ENCODE results near the gene DNMBP. TPM values are rescaled to one million over a fixed set of nuclear protein-coding genes. Genes with fewer than 3 reads are reported as not detected.
"Not testable (repeated sequence)": the region's sequence is repeated elsewhere in the genome, so short reads cannot be mapped to it uniquely, and the experiment has no call there.

Gene DNMBP
- total RNA-seq, 2 experiments from 2014 or later: 2.2 to 2.3 TPM

- Mint-ChIP-seq H3K4me3 (no peak overlapping the region), H3K4me1 (no peaks in the 10 kb centered on the region), H3K9me3 (peaks cover 5% of the 10 kb centered on the region), H3K27ac (no peak overlapping the region), H3K36me3 (no peaks in the 10 kb centered on the region), H3K27me3 (no peaks in the 10 kb centered on the region)
- no peak for DNase-seq
Measured at GRCh38 chr10:100027416-100027815, 17.7 kb upstream of the DNMBP start.

GRCh38 chr10:100025576-100025975 lies 15.8 kb upstream of the DNMBP start:
- H3K9me3 Mint-ChIP-seq: peaks cover 5% of the 10 kb centered on the region
- H3K4me1 Mint-ChIP-seq: peaks cover under 1% of the 10 kb centered on the region
- no peaks in the 10 kb centered on the region for H3K27me3 Mint-ChIP-seq
- no peak for DNase-seq
- H3K4me3 Mint-ChIP-seq: no peak overlapping the region
- no peaks in the 10 kb centered on the region for H3K36me3 Mint-ChIP-seq
- no peak overlapping the region for H3K27ac Mint-ChIP-seq

GRCh38 chr10:100024748-100025147 lies 15.0 kb upstream of the DNMBP start:
- DNase-seq: no peak
- H3K36me3 Mint-ChIP-seq: no peaks in the 10 kb centered on the region
- peaks cover 5% of the 10 kb centered on the region for H3K9me3 Mint-ChIP-seq
- peaks cover 8% of the 10 kb centered on the region for H3K4me1 Mint-ChIP-seq
- no peaks in the 10 kb centered on the region for H3K27me3 Mint-ChIP-seq
- no peak overlapping the region for H3K27ac Mint-ChIP-seq
- no peak overlapping the region for H3K4me3 Mint-ChIP-seq

GRCh38 chr10:100022403-100022802 lies 12.7 kb upstream of the DNMBP start:
- Mint-ChIP-seq H3K4me3 (no peak overlapping the region), H3K4me1 (peaks cover 8% of the 10 kb centered on the region), H3K36me3 (no peaks in the 10 kb centered on the region), H3K27me3 (no peaks in the 10 kb centered on the region), H3K27ac (no peak overlapping the region), H3K9me3 (peaks cover 2% of the 10 kb centered on the region)
- DNase-seq: no peak

- H3K27ac Mint-ChIP-seq: no peak overlapping the region
- no peak for DNase-seq
- H3K36me3 Mint-ChIP-seq: no peaks in the 10 kb centered on the region
- no peak overlapping the region for H3K4me3 Mint-ChIP-seq
- H3K27me3 Mint-ChIP-seq: no peaks in the 10 kb centered on the region
- H3K4me1 Mint-ChIP-seq: peaks cover 8% of the 10 kb centered on the region
- peaks cover under 1% of the 10 kb centered on the region for H3K9me3 Mint-ChIP-seq
Measured at GRCh38 chr10:100021322-100021721, 11.6 kb upstream of the DNMBP start.

- no peak for DNase-seq
- Mint-ChIP-seq H3K9me3 (no peaks in the 10 kb centered on the region), H3K4me3 (no peak overlapping the region), H3K27me3 (no peaks in the 10 kb centered on the region), H3K4me1 (peaks cover 8% of the 10 kb centered on the region), H3K36me3 (no peaks in the 10 kb centered on the region), H3K27ac (no peak overlapping the region)
Measured at GRCh38 chr10:100020886-100021253, 11.1 kb upstream of the DNMBP start.

GRCh38 chr10:100020142-100020885 lies 10.6 kb upstream of the DNMBP start:
- Mint-ChIP-seq H3K4me1 (peaks cover 8% of the 10 kb centered on the region), H3K4me3 (no peak overlapping the region), H3K27me3 (no peaks in the 10 kb centered on the region), H3K9me3 (no peaks in the 10 kb centered on the region), H3K36me3 (no peaks in the 10 kb centered on the region), H3K27ac (no peak overlapping the region)
- DNase-seq: peak; percentile 18

GRCh38 chr10:100019787-100020141 lies 10.0 kb upstream of the DNMBP start:
- Mint-ChIP-seq H3K27me3 (no peaks in the 10 kb centered on the region), H3K4me3 (no peak overlapping the region), H3K9me3 (no peaks in the 10 kb centered on the region), H3K27ac (no peak overlapping the region), H3K4me1 (peaks cover 8% of the 10 kb centered on the region), H3K36me3 (no peaks in the 10 kb centered on the region)
- no peak for DNase-seq

- Mint-ChIP-seq H3K4me1 (peaks cover 13% of the 10 kb centered on the region), H3K36me3 (no peaks in the 10 kb centered on the region), H3K27me3 (peaks cover 4% of the 10 kb centered on the region), H3K4me3 (no peak overlapping the region), H3K9me3 (no peaks in the 10 kb centered on the region), H3K27ac (no peak overlapping the region)
- DNase-seq: no peak
Measured at GRCh38 chr10:100014071-100014762, 4.5 kb upstream of the DNMBP start.

- Mint-ChIP-seq H3K27me3 (peaks cover 4% of the 10 kb centered on the region), H3K9me3 (no peaks in the 10 kb centered on the region), H3K36me3 (no peaks in the 10 kb centered on the region), H3K27ac (no peak overlapping the region), H3K4me3 (no peak overlapping the region), H3K4me1 (peaks cover 19% of the 10 kb centered on the region)
- DNase-seq: no peak
Measured at GRCh38 chr10:100013621-100014020, 3.9 kb upstream of the DNMBP start.

GRCh38 chr10:100011906-100012305 lies 2.2 kb upstream of the DNMBP start:
- not testable (repeated sequence) for H3K27me3 Mint-ChIP-seq, DNase-seq, H3K9me3 Mint-ChIP-seq, H3K27ac Mint-ChIP-seq, H3K36me3 Mint-ChIP-seq, H3K4me3 Mint-ChIP-seq
- H3K4me1 Mint-ChIP-seq: peaks cover 28% of the 10 kb centered on the region

GRCh38 chr10:100009283-100009792 lies 409 bp downstream of the DNMBP start:
- peaks cover 44% of the 10 kb centered on the region for H3K4me1 Mint-ChIP-seq
- H3K9me3 Mint-ChIP-seq: no peaks in the 10 kb centered on the region
- peaks cover 4% of the 10 kb centered on the region for H3K27me3 Mint-ChIP-seq
- no peak for DNase-seq
- no peaks in the 10 kb centered on the region for H3K36me3 Mint-ChIP-seq
- H3K4me3 Mint-ChIP-seq: peak overlapping the region; percentile 82
- H3K27ac Mint-ChIP-seq: no peak overlapping the region

- Mint-ChIP-seq H3K36me3 (no peaks in the 10 kb centered on the region), H3K27ac (no peak overlapping the region), H3K4me1 (peaks cover 39% of the 10 kb centered on the region), H3K4me3 (peak overlapping the region; percentile 82), H3K9me3 (no peaks in the 10 kb centered on the region), H3K27me3 (peaks cover 4% of the 10 kb centered on the region)
- DNase-seq: no peak
Measured at GRCh38 chr10:100008708-100009282, 952 bp downstream of the DNMBP start.

GRCh38 chr10:100008142-100008522 lies 1.6 kb downstream of the DNMBP start:
- Mint-ChIP-seq H3K27ac (no peak overlapping the region), H3K9me3 (no peaks in the 10 kb centered on the region), H3K4me3 (peak overlapping the region; percentile 82), H3K36me3 (no peaks in the 10 kb centered on the region), H3K27me3 (peaks cover 4% of the 10 kb centered on the region), H3K4me1 (peaks cover 39% of the 10 kb centered on the region)
- DNase-seq: no peak

GRCh38 chr10:100007231-100008141 lies 2.3 kb downstream of the DNMBP start:
- Mint-ChIP-seq H3K9me3 (no peaks in the 10 kb centered on the region), H3K4me3 (no peak overlapping the region), H3K27ac (no peak overlapping the region), H3K27me3 (peaks cover 4% of the 10 kb centered on the region), H3K36me3 (peaks cover 1% of the 10 kb centered on the region), H3K4me1 (peaks cover 39% of the 10 kb centered on the region)
- no peak for DNase-seq
